Testis (tissue), 3 donors: ENCODE data around the gene GLI2. TPM values are rescaled to one million over a fixed set of nuclear protein-coding genes. Genes with fewer than 3 reads are reported as not detected.

Source experiments
- DNase-seq: peaks from one replicate; pipeline ENCODE4 v3.0.0-alpha.2; 2019
- H3K27ac ChIP-seq, 2 donors: fragments of 200-600 bp; sonication (generic); one replicate each; pipeline ENCODE4 v1.5.1; 2019
- H3K27me3 ChIP-seq: fragments of 200-600 bp; sonication (generic); one replicate; pipeline ENCODE4 v1.5.1; 2019
- H3K36me3 ChIP-seq: fragments of 200-600 bp; sonication (generic); one replicate; pipeline ENCODE4 v1.5.1; 2017; ENCODE audit warnings: low read depth; ENCODE audit errors: missing control alignments
- H3K4me1 ChIP-seq: fragments of 200-600 bp; sonication (generic); one replicate; pipeline ENCODE4 v1.5.1; 2019
- H3K4me3 ChIP-seq, 2 donors: fragments of 200-600 bp; sonication (generic); one replicate each; pipeline ENCODE4 v1.5.1; 2017 to 2019
- H3K9me3 ChIP-seq: fragments of 200-600 bp; sonication (generic); one replicate; pipeline ENCODE4 v1.5.1; 2017
- CTCF ChIP-seq, 3 experiments: fragments of 450-650 bp in 2 of 3; fragments of 200-600 bp in 1 of 3; sonication (generic) in 1 of 3; IDR thresholded peaks; one replicate each; pipeline ENCODE4 v1.5.1; 2016 to 2019; ENCODE audit warnings: antibody characterized with exemption in 3 of 3, mild to moderate bottlenecking in 2 of 3, moderate library complexity in 1 of 3
- POLR2A ChIP-seq: fragments of 450-650 bp; IDR thresholded peaks from one replicate; pipeline ENCODE4 v1.6.1; 2017; ENCODE audit warnings: antibody characterized with exemption, mild to moderate bottlenecking, moderate library complexity
- WGBS, 2 donors: methylation state at CpG; one replicate each; pipeline ENCODE4 v1.1.5; 2018; 5-methylcytosine and 5-hydroxymethylcytosine counted together
- intact Hi-C: fragments of 100-400 bp; cut with DNase I; formaldehyde crosslinking; loops from one replicate; pipeline ENCODE4 v1.15.1; 2023; ENCODE audit warnings: low total_unique reads
- polyA plus RNA-seq: library from polyadenylated mRNA; stranded (reverse); fragments of 350-450 nt; fragmentation: Illumina TruSeq; extraction: RNeasy Lipid Tissue Mini Kit (QIAGEN cat#74804); gene quantifications from one replicate; pipeline ENCODE4 v1.2.3, GENCODE V29; 2014; ENCODE audit warnings: low read depth, low replicate concordance; ENCODE audit not compliant: insufficient read depth
- total RNA-seq, 2 donors: library from RNA; depleted of rRNA; stranded (reverse); fragments of >200 nt; gene quantifications; one replicate each; pipeline ENCODE4 v1.2.3, GENCODE V29; 2016

The GLI2 gene
- total and polyA plus RNA-seq, 3 donors from 2014 or later, result 5.1 to 21.4 (median 16.5) TPM

- H3K27ac ChIP-seq, result no peak overlapping the region
- no peaks in the 10 kb centered on the region for H3K9me3 ChIP-seq
- TF ChIP-seq POLR2A, result no peak
- TF ChIP-seq CTCF (IDR thresholded peaks at IDR 0.05), result no peak
- intact Hi-C loops, result no loop called here
- H3K27me3 ChIP-seq, result no peaks in the 10 kb centered on the region
- DNase-seq, result no peak
- WGBS, 2 donors, result 64 to 75% methylated on average over 7 of the region's 7 CpGs
- H3K4me1 ChIP-seq, result peaks cover 44% of the 10 kb centered on the region
- no peaks in the 10 kb centered on the region for H3K36me3 ChIP-seq
- H3K4me3 ChIP-seq, result no peak overlapping the region
Observed at GRCh38 chr2:120783969-120784372, 48.3 kb downstream of the GLI2 start.
